ENCODE measurements around the gene MTHFD1L.

- TF ChIP-seq CTCF (IDR thresholded peaks at IDR 0.05) (no peak), POLR2A (IDR thresholded peaks at IDR 0.05) (no peak), POLR2AphosphoS5 (IDR thresholded peaks at IDR 0.05) (no peak), EP300 (IDR thresholded peaks at IDR 0.05) (no peak)
These were observed 272.0 kb downstream of the MTHFD1L start for GRCh38 chr6:151137542-151137941.
